HepG2 (cell line): ENCODE data around the gene MIS18A. TPM values are rescaled to one million over a fixed set of nuclear protein-coding genes. Genes with fewer than 3 reads are reported as not detected.
A peak's percentile ranks its signal among the peaks of the same experiment; 100 is the strongest.

Experiments
- ATAC-seq: fragments of 200-7000 bp; cut with Tn5 transposase; 3 replicates; pipeline ENCODE4 v1.9.1; 2020; ENCODE audit warnings: mild to moderate bottlenecking, moderate library complexity
- BruUV-seq: library from RNA; stranded (reverse); fragments of 400-500 nt; replicated peaks from 2 replicates; lab custom pipeline; 2021; lab: Mats Ljungman, UMichigan
- CTCF ChIA-PET: fragments of 300-600 bp; formaldehyde crosslinking; extraction: SDS; loops from one replicate; lab custom pipeline; 2021; ENCODE audit warnings: low total read pairs, inconsistent platforms, low intra/inter-chr PET ratio; lab: Yijun Ruan, JAX
- POLR2A ChIA-PET: fragments of 350-600 bp; sonication (Branson Sonifier 250); formaldehyde crosslinking; loops from one replicate; lab custom pipeline; 2020; ENCODE audit warnings: antibody characterized with exemption, inconsistent platforms; lab: Yijun Ruan, JAX
- DNase-seq: peaks from one replicate; pipeline ENCODE4 v3.0.0-alpha.2; 2015; ENCODE audit warnings: low spot score
- FAIRE-seq: peaks from 3 replicates; lab custom pipeline; 2011; peaks lifted over from hg19 to GRCh38; lab: Jason Lieb, UNC
- H2AFZ ChIP-seq: one replicate; pipeline ENCODE4 v1.6.1; 2011; ENCODE audit warnings: low read length, inconsistent platforms
- H3K27ac ChIP-seq: fragments of 300-600 bp; 3 replicates; pipeline ENCODE4 v1.8.0; 2011; ENCODE audit warnings: mixed run types, mild to moderate bottlenecking, mixed read lengths, low read length, inconsistent platforms; ENCODE audit not compliant: insufficient read depth; ENCODE audit errors: extremely low read length
- H3K27me3 ChIP-seq, 2 experiments: fragments of 200-600 bp in 1 of 2; 2 replicates in 1 of 2; 3 replicates in 1 of 2; pipeline versions ENCODE4 v1.6.0 to v1.8.0; 2011; ENCODE audit warnings: low read length in 2 of 2, mild to moderate bottlenecking in 2 of 2, moderate library complexity in 2 of 2, inconsistent platforms in 1 of 2; ENCODE audit not compliant: insufficient read depth in 2 of 2, control insufficient read depth in 1 of 2
- H3K36me3 ChIP-seq, 2 experiments: fragments of 200-600 bp in 1 of 2; replicated peaks in 1 of 2; 2 replicates in 1 of 2; 3 replicates in 1 of 2; pipeline versions ENCODE4 v1.5.1 to v1.8.0; 2011; ENCODE audit warnings: low read length in 2 of 2, inconsistent platforms in 1 of 2; ENCODE audit not compliant: insufficient read depth in 2 of 2, control insufficient read depth in 1 of 2
- H3K4me1 ChIP-seq: 2 replicates; pipeline ENCODE4 v1.5.1; 2012; ENCODE audit warnings: low read length, inconsistent platforms; ENCODE audit not compliant: insufficient read depth
- H3K4me2 ChIP-seq: 2 replicates; pipeline ENCODE4 v1.6.0; 2011; ENCODE audit warnings: low read depth, low read length, inconsistent platforms
- H3K4me3 ChIP-seq, 3 experiments: fragments of 200-600 bp in 1 of 3; sonication (generic), shearing (Covaris generic) in 1 of 3; replicated peaks in 1 of 3; 2 replicates each; pipeline ENCODE4 v1.5.1; 2011 to 2016; ENCODE audit warnings: low read length in 3 of 3, inconsistent platforms in 2 of 3, low read depth in 2 of 3, mild to moderate bottlenecking in 2 of 3, control low read depth in 1 of 3, mixed read lengths in 1 of 3; ENCODE audit not compliant: insufficient read depth in 1 of 3
- H3K79me2 ChIP-seq: one replicate; pipeline ENCODE4 v1.6.1; 2011; ENCODE audit warnings: low read length, inconsistent platforms; ENCODE audit not compliant: insufficient read depth
- H3K9ac ChIP-seq: 2 replicates; pipeline ENCODE4 v1.6.0; 2011; ENCODE audit warnings: mild to moderate bottlenecking, low read depth, low read length, inconsistent platforms; ENCODE audit not compliant: insufficient read depth
- H3K9me3 ChIP-seq: 2 replicates; pipeline ENCODE4 v1.5.1; 2012; ENCODE audit warnings: mild to moderate bottlenecking, low read length
- H4K20me1 ChIP-seq: 2 replicates; pipeline ENCODE4 v1.6.0; 2011; ENCODE audit warnings: inconsistent platforms, mild to moderate bottlenecking, low read length, moderate library complexity; ENCODE audit not compliant: insufficient read depth
- HMG20A ChIP-seq: IDR thresholded peaks from 2 replicates; pipeline ENCODE4 v1.6.1; 2016; ENCODE audit warnings: borderline replicate concordance
- MAFF ChIP-seq: IDR thresholded peaks from 2 replicates; pipeline ENCODE4 v1.6.1; 2011; ENCODE audit warnings: low read depth, low read length, improper control_type of control experiment
- ZBTB8A ChIP-seq: sonication (generic); formaldehyde crosslinking; IDR thresholded peaks from 2 replicates; pipeline ENCODE4 v1.4.0; 2020; ENCODE audit warnings: mild to moderate bottlenecking, low read depth, missing genetic modification reagents, borderline replicate concordance
- ZNF30 ChIP-seq: sonication (generic); formaldehyde crosslinking; IDR thresholded peaks from 2 replicates; pipeline ENCODE4 v1.5.0; 2020; ENCODE audit warnings: mild to moderate bottlenecking, missing genetic modification reagents
- ZNF407 ChIP-seq: sonication (generic); formaldehyde crosslinking; IDR thresholded peaks from one replicate; pipeline ENCODE4 v1.5.1; 2020; ENCODE audit warnings: mild to moderate bottlenecking, missing genetic modification reagents; ENCODE audit errors: not compliant biosample characterization
- ZNF530 ChIP-seq: sonication (generic); formaldehyde crosslinking; IDR thresholded peaks from 2 replicates; pipeline ENCODE4 v1.5.0; 2020; ENCODE audit warnings: low read depth, mild to moderate bottlenecking, missing genetic modification reagents
- ZNF597 ChIP-seq: sonication (generic); formaldehyde crosslinking; IDR thresholded peaks from 2 replicates; pipeline ENCODE4 v1.5.0; 2020; ENCODE audit warnings: missing genetic modification reagents
- WGBS: methylation state at CpG from one replicate; pipeline ENCODE4 v1.1.6; 2017; ENCODE audit warnings: low lambda C conversion rate; 5-methylcytosine and 5-hydroxymethylcytosine counted together
- in situ Hi-C: cut with HindIII; loops from 2 replicates; pipeline ENCODE4 v1.10.0; 2017; ENCODE audit warnings: low pct_unique_long_range_greater_than_20kb; ENCODE audit not compliant: extremely low pct_ligation_motif_present
- intact Hi-C: fragments of 100-400 bp; cut with micrococcal nuclease; formaldehyde crosslinking; loops from one replicate; pipeline ENCODE4 v1.10.0; 2022; ENCODE audit not compliant: unreplicated experiment
- polyA plus RNA-seq, 8 experiments: library from polyadenylated mRNA; depleted of rRNA in 3 of 8; stranded (reverse) in 7 of 8; unstranded in 1 of 8; fragments of >200 nt; fragmentation: Illumina TruSeq in 4 of 8; extraction: Trizol in 4 of 8; gene quantifications; 2 replicates each; pipeline versions ENCODE4 v1.2.1 to v1.2.3, GENCODE V29; 2011 to 2016; ENCODE audit warnings: low read depth in 4 of 8, missing spikeins in 1 of 8, mixed read lengths in 1 of 8; ENCODE audit not compliant: insufficient read depth in 1 of 8
- total RNA-seq, 5 experiments: library from RNA; depleted of rRNA; stranded (reverse); fragments of >200 nt; fragmentation: Illumina TruSeq; extraction: Trizol; gene quantifications; 2 replicates each; pipeline ENCODE4 v1.2.3, GENCODE V29; 2016; ENCODE audit warnings: low read depth in 1 of 5
- TF ChIP-seq, protein P1 (sequence below): sonication (generic); formaldehyde crosslinking; conservative IDR thresholded peaks from 2 replicates; pipeline ENCODE4 v1.8.1; 2023; ENCODE audit warnings: missing genetic modification reagents
- TF ChIP-seq, protein P2 (sequence below): sonication (generic); IDR thresholded peaks from 2 replicates; pipeline ENCODE4 v1.6.1; 2016; ENCODE audit warnings: low read depth, borderline replicate concordance

The MIS18A gene
- total and polyA plus RNA-seq, 2 of the 13 experiments (the other 11 are each of a cell fraction or from before 2014, with no cell fraction given) = 11.2 to 41.4 TPM

GRCh38 chr21:32237021-32237420, 41.8 kb downstream of the MIS18A start (continued):
- TF ChIP-seq, protein P1, sequence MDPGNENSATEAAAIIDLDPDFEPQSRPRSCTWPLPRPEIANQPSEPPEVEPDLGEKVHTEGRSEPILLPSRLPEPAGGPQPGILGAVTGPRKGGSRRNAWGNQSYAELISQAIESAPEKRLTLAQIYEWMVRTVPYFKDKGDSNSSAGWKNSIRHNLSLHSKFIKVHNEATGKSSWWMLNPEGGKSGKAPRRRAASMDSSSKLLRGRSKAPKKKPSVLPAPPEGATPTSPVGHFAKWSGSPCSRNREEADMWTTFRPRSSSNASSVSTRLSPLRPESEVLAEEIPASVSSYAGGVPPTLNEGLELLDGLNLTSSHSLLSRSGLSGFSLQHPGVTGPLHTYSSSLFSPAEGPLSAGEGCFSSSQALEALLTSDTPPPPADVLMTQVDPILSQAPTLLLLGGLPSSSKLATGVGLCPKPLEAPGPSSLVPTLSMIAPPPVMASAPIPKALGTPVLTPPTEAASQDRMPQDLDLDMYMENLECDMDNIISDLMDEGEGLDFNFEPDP = no peak
- TF ChIP-seq, protein P2, sequence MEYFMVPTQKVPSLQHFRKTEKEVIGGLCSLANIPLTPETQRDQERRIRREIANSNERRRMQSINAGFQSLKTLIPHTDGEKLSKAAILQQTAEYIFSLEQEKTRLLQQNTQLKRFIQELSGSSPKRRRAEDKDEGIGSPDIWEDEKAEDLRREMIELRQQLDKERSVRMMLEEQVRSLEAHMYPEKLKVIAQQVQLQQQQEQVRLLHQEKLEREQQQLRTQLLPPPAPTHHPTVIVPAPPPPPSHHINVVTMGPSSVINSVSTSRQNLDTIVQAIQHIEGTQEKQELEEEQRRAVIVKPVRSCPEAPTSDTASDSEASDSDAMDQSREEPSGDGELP = no peak
- TF ChIP-seq ZBTB8A (CRISPR knock-in tag) (no peak), HMG20A (CRISPR knock-in tag) (no peak), ZNF597 (CRISPR knock-in tag) (no peak)

GRCh38 chr21:32233722-32234301, 45.0 kb downstream of the MIS18A start:
- DNase-seq = no peak
- Histone ChIP-seq H3K4me2 (no peak overlapping the region), H3K9ac (no peak overlapping the region), H3K9me3 (no peaks in the 10 kb centered on the region), H3K27me3 (no peaks in the 10 kb centered on the region; a peak in 1 of 5 replicates), H4K20me1 (no peaks in the 10 kb centered on the region), H3K36me3 (no peaks in the 10 kb centered on the region), H3K4me3 (no peak overlapping the region), H3K79me2 (no peaks in the 10 kb centered on the region), H3K4me1 (no peaks in the 10 kb centered on the region), H2AFZ (no peak overlapping the region), H3K27ac (no peak overlapping the region)
- in situ Hi-C loops (no loop called here), intact Hi-C loops (no loop called here)
- POLR2A ChIA-PET = no interaction called here
- CTCF ChIA-PET = no interaction called here
- BruUV-seq = no TSS peak
- 3% methylated on average over 4 of the region's 4 CpGs for WGBS
- FAIRE-seq = no peak
- no peak for ATAC-seq
- TF ChIP-seq MAFF (peak; percentile 94), ZBTB8A (CRISPR knock-in tag) (no peak), ZNF30 (CRISPR knock-in tag) (no peak), ZNF530 (no peak), ZNF407 (no peak)
